Activated naive CD8-positive, alpha-beta T cell treated with anti-CD3 and anti-CD28 coated beads for 36 hours (primary cell): ENCODE measurements around the gene ZNF541. TPM values are rescaled to one million over a fixed set of nuclear protein-coding genes. Genes with fewer than 3 reads are reported as not detected.
A peak's percentile ranks its signal among the peaks of the same experiment; 100 is the strongest.

Experiments used
- DNase-seq: peaks from one replicate; pipeline ENCODE4 v3.0.0; 2021
- H3K27ac Mint-ChIP-seq: one replicate; pipeline ENCODE4 v1.8.0; 2022; ENCODE audit warnings: mild to moderate bottlenecking, moderate library complexity, mixed read lengths
- H3K27me3 Mint-ChIP-seq: one replicate; pipeline ENCODE4 v1.8.0; 2022; ENCODE audit warnings: mild to moderate bottlenecking, mixed read lengths
- H3K36me3 Mint-ChIP-seq: one replicate; pipeline ENCODE4 v1.8.0; 2021; ENCODE audit warnings: mild to moderate bottlenecking, mixed read lengths
- H3K4me1 Mint-ChIP-seq: one replicate; pipeline ENCODE4 v1.8.0; 2021; ENCODE audit warnings: mixed read lengths
- H3K4me3 Mint-ChIP-seq: one replicate; pipeline ENCODE4 v1.8.0; 2022; ENCODE audit warnings: mild to moderate bottlenecking, moderate library complexity, mixed read lengths
- H3K9me3 Mint-ChIP-seq: one replicate; pipeline ENCODE4 v1.8.0; 2022; ENCODE audit warnings: mixed read lengths
- total RNA-seq, 2 experiments: library from RNA; stranded (reverse); gene quantifications; one replicate each; pipeline ENCODE4 v1.2.3, GENCODE V29; 2021

Gene ZNF541
- under 1 TPM; 0.19 to 0.22 TPM for total RNA-seq

DNA sequence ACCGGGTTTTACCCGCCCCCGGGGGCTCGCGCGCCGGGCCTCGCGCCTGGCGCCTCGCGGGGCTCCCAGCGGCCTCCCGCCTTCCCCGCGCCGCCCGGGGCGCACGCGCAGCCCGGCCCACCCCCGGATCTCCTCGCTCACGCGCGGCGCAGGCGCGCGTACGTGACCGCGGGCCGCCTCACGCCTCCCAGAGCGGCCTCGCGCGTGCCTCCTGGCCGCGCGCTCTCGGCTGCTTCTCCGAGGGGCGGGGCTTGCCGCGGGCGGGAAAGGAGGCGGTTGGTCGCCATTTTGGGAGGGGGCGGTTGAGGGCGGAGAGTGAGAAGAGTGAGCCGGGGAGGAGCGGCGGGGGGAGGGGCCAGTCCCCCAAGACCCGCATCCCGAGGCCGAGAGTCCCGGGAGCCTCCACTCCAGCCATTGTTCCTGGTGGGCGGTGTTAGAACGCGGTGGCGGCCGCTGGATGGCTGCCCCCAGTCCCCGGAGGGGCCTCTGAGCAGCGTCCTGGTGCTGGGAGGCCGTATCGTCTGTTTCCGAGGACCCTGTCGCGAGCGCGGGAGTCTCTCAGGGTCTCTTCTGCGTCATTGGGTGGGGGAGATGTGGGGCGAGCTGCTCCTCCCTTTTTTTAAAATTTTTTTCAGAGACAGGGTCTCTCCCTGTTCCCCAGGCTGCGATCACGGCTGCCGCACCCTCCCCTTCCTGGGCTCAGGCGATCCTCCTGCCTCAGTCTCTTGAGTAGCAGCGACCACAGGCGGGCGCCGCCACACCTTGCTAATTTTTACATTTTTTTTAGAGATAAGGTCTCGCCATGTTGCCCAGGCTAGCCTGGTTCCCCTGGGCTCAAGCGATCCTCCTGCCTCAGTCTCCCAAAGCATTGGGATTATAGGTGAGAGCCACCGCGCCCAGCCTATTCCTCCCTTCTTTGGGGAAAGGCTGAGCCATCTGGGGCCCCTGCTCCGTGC is at the start of gene ZNF541:
Gene ZNF541, minus strand, starts transcription at position 78 of the 956 bp plus-strand sequence. CDS start 17,292 bp downstream, outside the sequence.
- Mint-ChIP-seq H3K27ac (no peak within 1 kb of the TSS), H3K36me3 (no peaks in the 10 kb centered on the region), H3K4me1 (peaks cover 11% of the 10 kb centered on the region), H3K9me3 (no peaks in the 10 kb centered on the region), H3K27me3 (peaks cover 10% of the 10 kb centered on the region), H3K4me3 (peak within 1 kb of the TSS; percentile 45)
- DNase-seq, result peak; percentile 74

DNA sequence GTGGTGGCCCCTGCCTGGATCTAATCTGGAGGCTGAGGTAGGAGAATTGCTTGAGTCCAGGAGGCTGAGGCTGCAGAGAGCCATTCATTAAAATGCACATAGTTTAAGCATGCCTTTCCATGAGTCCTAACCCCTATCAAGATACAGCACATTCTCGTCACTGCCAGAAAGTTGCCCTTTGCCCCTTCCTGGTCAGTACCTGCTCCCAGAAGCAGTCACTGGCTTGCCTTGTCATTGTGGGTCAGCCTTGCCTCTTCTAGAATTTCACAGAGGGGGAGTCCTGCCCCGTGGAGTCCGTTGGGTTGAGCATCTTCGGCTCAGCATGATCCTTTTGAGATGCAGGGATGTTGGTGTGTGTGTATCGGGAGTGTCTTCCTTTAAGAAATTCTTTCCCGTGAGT is 46.8 kb upstream of the ZNF541 start:
- Mint-ChIP-seq H3K4me3 (no peak overlapping the region), H3K27ac (no peak overlapping the region), H3K27me3 (no peaks in the 10 kb centered on the region), H3K9me3 (no peaks in the 10 kb centered on the region), H3K4me1 (peaks cover 32% of the 10 kb centered on the region), H3K36me3 (peaks cover 3% of the 10 kb centered on the region)
- DNase-seq, result no peak

- Mint-ChIP-seq H3K4me3 (no peak overlapping the region), H3K4me1 (peaks cover 28% of the 10 kb centered on the region), H3K36me3 (peaks cover 5% of the 10 kb centered on the region), H3K9me3 (no peaks in the 10 kb centered on the region), H3K27me3 (no peaks in the 10 kb centered on the region), H3K27ac (no peak overlapping the region)
- no peak for DNase-seq
Observed at GRCh38 chr19:47618771-47619170, 45.8 kb upstream of the ZNF541 start.

- no peak for DNase-seq
- Mint-ChIP-seq H3K27me3 (no peaks in the 10 kb centered on the region), H3K4me3 (no peak overlapping the region), H3K4me1 (peaks cover 33% of the 10 kb centered on the region), H3K36me3 (peaks cover 5% of the 10 kb centered on the region), H3K9me3 (no peaks in the 10 kb centered on the region), H3K27ac (no peak overlapping the region)
Observed at GRCh38 chr19:47615714-47616113, 42.8 kb upstream of the ZNF541 start.

GRCh38 chr19:47615230-47615629 is 42.3 kb upstream of the ZNF541 start:
- H3K9me3 Mint-ChIP-seq, result no peaks in the 10 kb centered on the region
- H3K27ac Mint-ChIP-seq, result no peak overlapping the region
- H3K4me1 Mint-ChIP-seq, result peaks cover 36% of the 10 kb centered on the region
- peaks cover 5% of the 10 kb centered on the region for H3K36me3 Mint-ChIP-seq
- H3K4me3 Mint-ChIP-seq, result no peak overlapping the region
- H3K27me3 Mint-ChIP-seq, result no peaks in the 10 kb centered on the region
- DNase-seq, result no peak

- Mint-ChIP-seq H3K27me3 (no peaks in the 10 kb centered on the region), H3K4me1 (peaks cover 31% of the 10 kb centered on the region), H3K36me3 (peaks cover 5% of the 10 kb centered on the region)
Observed at GRCh38 chr19:47614559-47614958, 41.6 kb upstream of the ZNF541 start.

DNA sequence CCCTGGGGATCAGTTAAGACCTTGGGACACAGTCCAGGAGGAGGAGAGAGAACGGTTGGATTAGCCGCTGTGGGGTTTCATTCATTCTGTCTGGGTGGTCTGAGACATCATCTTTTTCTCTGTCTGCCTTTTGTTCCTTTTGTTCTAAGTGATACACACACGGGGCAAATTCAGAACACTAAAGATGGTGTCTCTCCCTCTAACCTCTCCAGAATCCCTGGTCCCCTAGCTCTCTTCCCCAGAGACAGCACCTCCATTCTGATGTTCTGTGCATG is 41.0 kb upstream of the ZNF541 start:
- Mint-ChIP-seq H3K9me3 (no peaks in the 10 kb centered on the region), H3K36me3 (peaks cover 5% of the 10 kb centered on the region), H3K27me3 (no peaks in the 10 kb centered on the region), H3K27ac (no peak overlapping the region), H3K4me3 (no peak overlapping the region), H3K4me1 (peaks cover 31% of the 10 kb centered on the region)
- DNase-seq, result no peak

More at GRCh38 chr19:47614559-47614958, 41.6 kb upstream of the ZNF541 start:
- Mint-ChIP-seq H3K4me3 (no peak overlapping the region), H3K9me3 (no peaks in the 10 kb centered on the region), H3K27ac (no peak overlapping the region)
- DNase-seq, result no peak

GRCh38 chr19:47613165-47614020 is 40.4 kb upstream of the ZNF541 start:
- H3K27me3 Mint-ChIP-seq, result no peaks in the 10 kb centered on the region
- H3K36me3 Mint-ChIP-seq, result peaks cover 5% of the 10 kb centered on the region
- peaks cover 31% of the 10 kb centered on the region for H3K4me1 Mint-ChIP-seq
- H3K27ac Mint-ChIP-seq, result no peak overlapping the region
- DNase-seq, result no peak
- no peaks in the 10 kb centered on the region for H3K9me3 Mint-ChIP-seq
- no peak overlapping the region for H3K4me3 Mint-ChIP-seq

DNA sequence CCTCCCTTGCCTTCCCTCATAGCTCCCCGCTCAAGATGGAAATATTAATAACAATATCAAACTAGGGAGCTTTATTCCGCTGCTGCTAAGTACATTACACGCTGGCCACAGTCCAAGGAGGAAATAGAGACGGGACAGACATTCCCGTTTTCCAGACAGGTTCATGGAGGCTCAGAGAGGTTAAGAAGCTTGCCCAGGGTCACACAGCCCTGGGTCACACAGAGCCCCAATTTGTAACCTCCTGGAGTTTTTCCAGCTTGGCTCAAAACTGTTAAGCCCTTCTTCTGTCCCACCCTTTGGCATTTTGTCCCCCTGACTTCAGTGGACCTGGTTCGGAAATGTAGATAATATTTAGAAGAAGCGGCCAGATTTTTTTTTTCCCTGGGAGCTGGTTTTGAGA is 38.0 kb upstream of the ZNF541 start:
- H3K4me3 Mint-ChIP-seq, result peak overlapping the region; percentile 76
- no peak for DNase-seq
- H3K9me3 Mint-ChIP-seq, result no peaks in the 10 kb centered on the region
- peak overlapping the region; percentile 73 for H3K27ac Mint-ChIP-seq
- no peaks in the 10 kb centered on the region for H3K27me3 Mint-ChIP-seq
- H3K4me1 Mint-ChIP-seq, result peaks cover 27% of the 10 kb centered on the region
- H3K36me3 Mint-ChIP-seq, result peaks cover 14% of the 10 kb centered on the region

DNA sequence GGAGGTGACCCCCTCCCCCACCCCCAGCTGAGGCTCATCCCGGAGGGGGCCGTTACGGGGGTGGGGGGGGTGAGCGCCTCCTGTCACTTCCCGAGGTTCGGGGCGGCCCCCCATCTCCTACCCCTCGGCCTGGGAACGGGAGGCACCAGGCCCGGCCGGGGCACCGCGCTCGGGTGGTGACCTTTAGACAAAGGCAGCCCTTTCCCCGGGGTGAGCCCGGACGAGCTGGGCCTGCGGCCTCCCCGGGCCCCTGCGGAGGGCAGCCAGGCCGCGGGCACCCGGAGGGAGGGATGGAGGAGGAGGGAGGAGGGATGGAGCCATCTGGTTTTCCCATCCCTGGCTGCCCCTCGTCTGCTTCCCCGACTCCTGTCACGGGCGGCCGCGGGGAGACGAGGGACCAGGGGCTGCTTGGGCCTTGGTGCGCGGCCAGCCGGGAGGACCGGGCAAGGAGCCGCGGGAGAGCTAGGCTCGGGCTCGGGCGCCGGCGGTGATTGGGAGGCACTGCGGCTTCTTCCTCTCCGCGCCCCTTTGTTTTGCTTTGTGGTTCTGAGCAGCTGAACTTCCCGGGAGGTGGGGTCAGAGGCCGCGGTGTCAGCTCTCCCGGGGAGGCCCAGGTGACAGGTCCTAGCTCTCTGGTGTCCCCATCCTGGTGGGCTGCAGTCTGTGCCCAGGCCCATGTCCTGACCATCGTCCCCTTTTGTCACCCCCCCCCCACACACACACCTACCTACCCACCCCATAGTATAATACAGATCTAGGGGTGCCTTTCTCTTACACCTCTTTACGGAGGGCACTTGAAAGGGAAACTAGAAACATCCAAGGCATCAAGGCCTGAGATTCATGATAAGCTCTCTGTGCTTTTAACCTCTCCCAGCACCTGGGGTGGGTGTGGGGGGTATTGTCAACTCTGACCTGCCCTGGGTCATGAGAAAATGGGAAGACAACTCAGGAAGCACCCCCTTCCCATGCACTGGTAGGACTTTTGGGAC is 37.3 kb upstream of the ZNF541 start:
- Mint-ChIP-seq H3K9me3 (no peaks in the 10 kb centered on the region), H3K27me3 (no peaks in the 10 kb centered on the region), H3K4me3 (peak overlapping the region; percentile 76), H3K4me1 (peaks cover 21% of the 10 kb centered on the region), H3K36me3 (peaks cover 13% of the 10 kb centered on the region), H3K27ac (peak overlapping the region; percentile 73)
- peak; percentile 60 for DNase-seq

DNA sequence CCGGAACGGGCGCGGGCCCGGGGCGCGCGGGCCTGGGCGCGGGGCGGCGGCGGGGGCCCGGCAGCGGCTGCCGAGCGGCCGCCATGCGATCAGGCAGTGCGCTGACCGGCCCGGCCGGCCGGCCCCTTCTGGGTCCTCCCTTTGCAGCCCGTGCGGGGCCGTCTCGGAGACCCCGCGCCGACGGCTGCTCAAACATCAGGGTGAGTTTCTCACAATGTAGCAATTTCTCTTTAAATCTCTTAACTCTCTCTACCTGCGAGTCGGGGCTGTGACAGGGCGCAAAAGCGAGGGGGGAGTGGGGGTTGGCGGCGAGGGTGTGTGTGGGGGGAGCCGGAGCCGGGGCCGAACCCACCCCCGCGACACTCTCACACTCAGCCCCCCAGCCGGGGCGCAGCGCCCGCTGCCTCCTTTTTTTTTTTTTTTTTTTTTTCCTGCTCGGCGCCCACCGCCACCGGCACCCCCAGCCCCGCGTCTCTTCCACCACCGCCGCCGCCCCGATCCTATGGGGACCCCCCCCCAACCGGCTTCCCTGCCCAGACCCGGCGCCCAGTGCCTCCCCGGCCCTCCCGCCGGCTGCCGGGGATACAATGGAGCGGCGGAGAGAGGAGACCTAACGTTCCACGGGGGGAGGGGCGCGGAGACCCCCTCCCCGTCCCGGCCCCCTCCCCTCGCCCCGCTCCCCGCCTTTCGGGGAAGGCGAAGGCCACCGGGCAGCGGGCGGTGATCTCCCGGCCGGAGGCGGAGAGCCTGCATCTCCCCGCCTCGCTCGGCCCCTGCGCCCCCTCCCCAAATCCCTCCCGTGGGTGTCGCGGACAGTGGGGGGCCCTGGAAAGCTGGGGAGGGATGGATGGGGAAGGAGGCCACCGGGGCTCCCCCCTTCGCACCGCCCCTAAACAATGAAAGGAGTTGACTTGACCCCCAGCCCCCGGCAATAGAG is 36.3 kb upstream of the ZNF541 start, which contains the start of gene BICRA:
Gene BICRA, plus strand, starts transcription at position 166 of the 937 bp plus-strand sequence. CDS start 64,441 bp downstream, outside the sequence.
- no peaks in the 10 kb centered on the region for H3K9me3 Mint-ChIP-seq
- peak within 1 kb of the TSS; percentile 89 for H3K4me3 Mint-ChIP-seq
- peak within 1 kb of the TSS; percentile 92 for H3K27ac Mint-ChIP-seq
- peak; percentile 86 for DNase-seq
- no peaks in the 10 kb centered on the region for H3K27me3 Mint-ChIP-seq
- H3K36me3 Mint-ChIP-seq, result peaks cover 9% of the 10 kb centered on the region
- H3K4me1 Mint-ChIP-seq, result peaks cover 24% of the 10 kb centered on the region

- no peaks in the 10 kb centered on the region for H3K9me3 Mint-ChIP-seq
- H3K27me3 Mint-ChIP-seq, result peaks cover 3% of the 10 kb centered on the region
- H3K27ac Mint-ChIP-seq, result peak overlapping the region; percentile 85
- DNase-seq, result peak; percentile 99
- peak overlapping the region; percentile 82 for H3K4me3 Mint-ChIP-seq
- H3K36me3 Mint-ChIP-seq, result peaks cover 9% of the 10 kb centered on the region
- H3K4me1 Mint-ChIP-seq, result peaks cover 28% of the 10 kb centered on the region
Observed at GRCh38 chr19:47608074-47608918, 35.3 kb upstream of the ZNF541 start.
